ENCODE data around the gene UBR4. TPM values are rescaled to one million over a fixed set of nuclear protein-coding genes. Genes with fewer than 3 reads are reported as not detected.

Gene UBR4
- polyA plus RNA-seq, 1 experiment, result 80.0 TPM

GRCh38 chr1:19058476-19058797, 151.6 kb downstream of the UBR4 start:
- ChIA-PET POLR2A (no interaction called here), CTCF (interaction anchor here (1.2 to 1.8 kb wide), 2 partner anchors 151 to 174 kb away, joined by 3 to 4 read pairs; no protein-coding TSS in a partner anchor)
- Histone ChIP-seq H3K36me3 (ENCODE audit: control insufficient read depth, insufficient read depth, low read length) (no peaks in the 10 kb centered on the region), H3K27me3 (ENCODE audit: control insufficient read depth, insufficient read depth, low read length) (peaks cover 15% of the 10 kb centered on the region), H3K4me3 (ENCODE audit: low read depth, low read length) (no peak overlapping the region)
- no peak for DNase-seq (ENCODE audit: low read depth)
- no peak for TF ChIP-seq CTCF (IDR thresholded peaks at IDR 0.05; ENCODE audit: insufficient read depth, low read depth, low read length)

GRCh38 chr1:19057784-19058475, 152.1 kb downstream of the UBR4 start:
- ChIA-PET POLR2A (no interaction called here), CTCF (interaction anchor here (1.8 kb wide), 1 partner anchor 174 kb away, joined by 4 read pairs; no protein-coding TSS in a partner anchor)
- TF ChIP-seq CTCF (IDR thresholded peaks at IDR 0.05; ENCODE audit: insufficient read depth, low read depth, low read length), result no peak
- Histone ChIP-seq H3K27me3 (ENCODE audit: control insufficient read depth, insufficient read depth, low read length) (peaks cover 17% of the 10 kb centered on the region), H3K4me3 (ENCODE audit: low read depth, low read length) (no peak overlapping the region), H3K36me3 (ENCODE audit: control insufficient read depth, insufficient read depth, low read length) (no peaks in the 10 kb centered on the region)
- DNase-seq (ENCODE audit: low read depth), result no peak

- POLR2A ChIA-PET, result no interaction called here
- peaks cover 18% of the 10 kb centered on the region for H3K27me3 ChIP-seq (ENCODE audit: control insufficient read depth, insufficient read depth, low read length)
- no peak for TF ChIP-seq CTCF (IDR thresholded peaks at IDR 0.05; ENCODE audit: insufficient read depth, low read depth, low read length)
- H3K36me3 ChIP-seq (ENCODE audit: control insufficient read depth, insufficient read depth, low read length), result no peaks in the 10 kb centered on the region
- no peak overlapping the region for H3K4me3 ChIP-seq (ENCODE audit: low read depth, low read length)
- CTCF ChIA-PET, result interaction anchor here (0.6 kb wide), 1 partner anchor 20 kb away, joined by 3 read pairs; no protein-coding TSS in a partner anchor
- no peak for DNase-seq (ENCODE audit: low read depth)
Observed at GRCh38 chr1:19057182-19057779, 152.8 kb downstream of the UBR4 start.

- peaks cover 18% of the 10 kb centered on the region for H3K27me3 ChIP-seq (ENCODE audit: control insufficient read depth, insufficient read depth, low read length)
- no peak overlapping the region for H3K4me3 ChIP-seq (ENCODE audit: low read depth, low read length)
- POLR2A ChIA-PET, result no interaction called here
- H3K36me3 ChIP-seq (ENCODE audit: control insufficient read depth, insufficient read depth, low read length), result no peaks in the 10 kb centered on the region
- CTCF ChIA-PET, result no interaction called here
- no peak for TF ChIP-seq CTCF (IDR thresholded peaks at IDR 0.05; ENCODE audit: insufficient read depth, low read depth, low read length)
- DNase-seq (ENCODE audit: low read depth), result no peak
Observed at GRCh38 chr1:19055701-19056100, 154.4 kb downstream of the UBR4 start.

- TF ChIP-seq CTCF (IDR thresholded peaks at IDR 0.05; ENCODE audit: insufficient read depth, low read depth, low read length), result no peak
- ChIA-PET CTCF (interaction anchor here (1.1 kb wide), 1 partner anchor 22 kb away, joined by 4 read pairs; no protein-coding TSS in a partner anchor), POLR2A (no interaction called here)
- peaks cover 18% of the 10 kb centered on the region for H3K27me3 ChIP-seq (ENCODE audit: control insufficient read depth, insufficient read depth, low read length)
- no peaks in the 10 kb centered on the region for H3K36me3 ChIP-seq (ENCODE audit: control insufficient read depth, insufficient read depth, low read length)
- no peak overlapping the region for H3K4me3 ChIP-seq (ENCODE audit: low read depth, low read length)
- no peak for DNase-seq (ENCODE audit: low read depth)
Observed at GRCh38 chr1:19055001-19055400, 155.1 kb downstream of the UBR4 start.

All from BJ (cell line).